ENCODE results near the gene PCBP3.
"Not testable (repeated sequence)": the region's sequence is repeated elsewhere in the genome, so short reads cannot be mapped to it uniquely, and the experiment has no call there.

Gene PCBP3

DNA sequence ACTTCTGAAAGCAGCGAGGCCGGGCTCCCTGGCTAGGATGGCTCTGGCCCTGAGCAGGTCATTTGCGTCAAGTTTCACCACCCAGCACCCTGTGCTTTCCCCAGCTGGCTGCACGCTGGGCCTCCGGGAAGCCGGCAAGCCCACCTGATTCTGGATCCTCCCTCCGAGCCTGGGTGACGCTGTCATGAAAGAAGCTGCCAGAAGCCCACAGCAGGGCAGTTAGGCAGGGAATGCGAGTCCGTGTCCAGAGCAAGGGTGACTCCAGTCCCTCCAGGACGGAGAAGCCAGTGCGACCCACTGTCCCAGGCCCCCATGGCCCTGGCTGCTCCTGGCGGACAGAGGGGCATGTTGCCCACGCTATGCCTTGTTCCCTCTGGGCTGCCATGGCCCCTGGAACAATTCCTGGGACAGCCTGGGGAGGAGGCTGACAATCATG is 44.4 kb upstream of the PCBP3 start:
- 92% methylated on average over 14 of the region's 14 CpGs for WGBS (ENCODE audit: insufficient coverage)
- CTCF ChIA-PET = no interaction called here

DNA sequence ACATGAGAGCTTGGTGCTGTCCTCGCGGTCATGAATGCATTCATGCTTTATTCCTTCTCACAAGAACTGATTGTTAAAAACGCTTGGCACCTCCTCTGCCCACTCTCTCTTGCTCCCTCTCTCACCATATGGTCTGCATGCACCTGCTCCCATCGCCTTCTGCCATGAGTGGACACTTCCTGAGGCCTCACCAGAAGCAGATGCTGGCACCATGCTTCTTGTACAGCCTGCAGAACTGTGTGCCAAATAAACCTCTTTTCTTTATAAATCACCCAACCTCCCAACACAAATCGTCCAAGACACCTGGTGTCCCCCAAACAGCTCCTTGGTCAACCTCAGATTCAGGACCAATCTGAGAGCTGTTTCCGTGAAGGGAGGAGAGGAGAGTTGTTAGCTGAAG is 43.3 kb upstream of the PCBP3 start:
- Histone ChIP-seq H3K4me3 (ENCODE audit: control insufficient read depth in 1 of 7, extremely low read depth in 1 of 7, insufficient read depth in 4 of 7, low read depth in 2 of 7, low read length in 6 of 7) (no peak overlapping the region), H3K36me3 (ENCODE audit: control insufficient read depth in 4 of 4, insufficient read depth in 4 of 4, low read length in 3 of 4) (no peaks in the 10 kb centered on the region), H3K9me3 (ENCODE audit: control extremely low read depth in 1 of 5, control insufficient read depth in 4 of 5, insufficient read depth in 2 of 5, low read depth in 1 of 5, low read length in 4 of 5) (peaks cover 0 to 16% (median 5%) of the 10 kb centered on the region in 5 experiments), H3K27ac (ENCODE audit: insufficient read depth in 1 of 2, low read depth in 1 of 2, low read length in 2 of 2, poor library complexity in 1 of 2, severe bottlenecking in 2 of 2) (no peak overlapping the region), H3K4me1 (ENCODE audit: control extremely low read depth in 1 of 4, control insufficient read depth in 4 of 4, insufficient read depth in 4 of 4, low read length in 3 of 4) (peaks cover 0 to 2% (median 0%) of the 10 kb centered on the region in 4 experiments), H3K27me3 (replicated peaks in 2 of 5; ENCODE audit: control insufficient read depth in 4 of 5, insufficient read depth in 5 of 5, low read length in 4 of 5) (no peaks in the 10 kb centered on the region)
- 94% methylated on average over 5 of the region's 6 CpGs for WGBS (ENCODE audit: insufficient coverage)
- DNase-seq = no peak
- POLR2A ChIA-PET = no interaction called here
- CTCF ChIA-PET = interaction anchor here (0.8 kb wide), 1 partner anchor 50 kb away, joined by 3 read pairs; no protein-coding TSS in a partner anchor

More for the DNA sequence above, 44.4 kb upstream of the PCBP3 start:
- Histone ChIP-seq H3K4me1 (ENCODE audit: control extremely low read depth in 1 of 4, control insufficient read depth in 4 of 4, insufficient read depth in 4 of 4, low read length in 3 of 4) (peaks cover 0 to 3% (median 0%) of the 10 kb centered on the region in 4 experiments), H3K36me3 (ENCODE audit: control insufficient read depth in 4 of 4, insufficient read depth in 4 of 4, low read length in 3 of 4) (no peaks in the 10 kb centered on the region), H3K9me3 (ENCODE audit: control extremely low read depth in 1 of 5, control insufficient read depth in 4 of 5, insufficient read depth in 2 of 5, low read depth in 1 of 5, low read length in 4 of 5) (peaks cover 0 to 12% (median 3%) of the 10 kb centered on the region in 5 experiments), H3K4me3 (ENCODE audit: control insufficient read depth in 1 of 7, extremely low read depth in 1 of 7, insufficient read depth in 4 of 7, low read depth in 2 of 7, low read length in 6 of 7) (no peak overlapping the region), H3K27me3 (replicated peaks in 2 of 5; ENCODE audit: control insufficient read depth in 4 of 5, insufficient read depth in 5 of 5, low read length in 4 of 5) (peaks cover 0 to 9% (median 0%) of the 10 kb centered on the region in 5 experiments), H3K27ac (ENCODE audit: insufficient read depth in 1 of 2, low read depth in 1 of 2, low read length in 2 of 2, poor library complexity in 1 of 2, severe bottlenecking in 2 of 2) (no peak overlapping the region)
- no peak for DNase-seq
- POLR2A ChIA-PET = no interaction called here

GRCh38 chr21:45601551-45601950 is 42.0 kb upstream of the PCBP3 start:
- Histone ChIP-seq H3K9me3 (ENCODE audit: control extremely low read depth in 1 of 5, control insufficient read depth in 4 of 5, insufficient read depth in 2 of 5, low read depth in 1 of 5, low read length in 4 of 5) (peaks cover 0 to 16% (median 5%) of the 10 kb centered on the region in 5 experiments), H3K36me3 (ENCODE audit: control insufficient read depth in 4 of 4, insufficient read depth in 4 of 4, low read length in 3 of 4) (no peaks in the 10 kb centered on the region), H3K4me3 (ENCODE audit: control insufficient read depth in 1 of 7, extremely low read depth in 1 of 7, insufficient read depth in 4 of 7, low read depth in 2 of 7, low read length in 6 of 7) (no peak overlapping the region), H3K4me1 (ENCODE audit: control extremely low read depth in 1 of 4, control insufficient read depth in 4 of 4, insufficient read depth in 4 of 4, low read length in 3 of 4) (peaks cover 0 to 1% (median 0%) of the 10 kb centered on the region in 4 experiments), H3K27me3 (replicated peaks in 2 of 5; ENCODE audit: control insufficient read depth in 4 of 5, insufficient read depth in 5 of 5, low read length in 4 of 5) (no peaks in the 10 kb centered on the region), H3K27ac (ENCODE audit: insufficient read depth in 1 of 2, low read depth in 1 of 2, low read length in 2 of 2, poor library complexity in 1 of 2, severe bottlenecking in 2 of 2) (no peak overlapping the region)
- ChIA-PET POLR2A (no interaction called here), CTCF (interaction anchor here (1.2 kb wide), 1 partner anchor 218 kb away, joined by 5 read pairs; no protein-coding TSS in a partner anchor)
- no peak for DNase-seq
- WGBS (ENCODE audit: insufficient coverage) = 87% methylated on average over 10 of the region's 10 CpGs

DNA sequence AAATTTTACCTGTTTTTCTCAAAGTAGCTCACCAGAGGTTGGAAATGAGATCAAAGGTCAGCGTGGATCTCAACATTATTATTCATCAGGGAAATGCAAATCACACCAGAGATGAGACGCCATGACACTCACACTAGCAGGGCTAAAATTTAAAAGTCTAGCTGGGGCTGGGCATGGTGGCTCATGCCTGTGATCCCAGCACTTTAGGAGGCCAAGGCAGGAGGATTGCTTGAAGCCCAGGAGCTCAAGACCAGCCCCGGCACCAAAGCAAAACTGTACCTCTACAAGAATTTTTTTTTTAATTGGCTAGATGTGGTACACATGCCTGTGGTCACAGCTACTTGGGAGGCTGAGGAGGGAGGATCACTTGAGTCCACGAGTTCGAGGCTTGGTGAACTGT is 41.4 kb upstream of the PCBP3 start:
- H3K4me1 ChIP-seq (ENCODE audit: control extremely low read depth in 1 of 4, control insufficient read depth in 4 of 4, insufficient read depth in 4 of 4, low read length in 3 of 4) = no peaks in the 10 kb centered on the region
- CTCF ChIA-PET = interaction anchor here (1.0 to 1.2 kb wide), 2 partner anchors 55 to 218 kb away, joined by 3 to 5 read pairs; no protein-coding TSS in a partner anchor
- no peak overlapping the region for H3K4me3 ChIP-seq (ENCODE audit: control insufficient read depth in 1 of 7, extremely low read depth in 1 of 7, insufficient read depth in 4 of 7, low read depth in 2 of 7, low read length in 6 of 7)
- peaks cover 0 to 3% (median 0%) of the 10 kb centered on the region in 5 experiments for H3K27me3 ChIP-seq (replicated peaks in 2 of 5; ENCODE audit: control insufficient read depth in 4 of 5, insufficient read depth in 5 of 5, low read length in 4 of 5)
- H3K36me3 ChIP-seq (ENCODE audit: control insufficient read depth in 4 of 4, insufficient read depth in 4 of 4, low read length in 3 of 4) = no peaks in the 10 kb centered on the region
- 89% methylated on average over 4 of the region's 5 CpGs for WGBS (ENCODE audit: insufficient coverage)
- H3K27ac ChIP-seq (ENCODE audit: insufficient read depth in 1 of 2, low read depth in 1 of 2, low read length in 2 of 2, poor library complexity in 1 of 2, severe bottlenecking in 2 of 2) = no peak overlapping the region
- POLR2A ChIA-PET = no interaction called here
- peaks cover 0 to 16% (median 5%) of the 10 kb centered on the region in 5 experiments for H3K9me3 ChIP-seq (ENCODE audit: control extremely low read depth in 1 of 5, control insufficient read depth in 4 of 5, insufficient read depth in 2 of 5, low read depth in 1 of 5, low read length in 4 of 5)
- DNase-seq = no peak

DNA sequence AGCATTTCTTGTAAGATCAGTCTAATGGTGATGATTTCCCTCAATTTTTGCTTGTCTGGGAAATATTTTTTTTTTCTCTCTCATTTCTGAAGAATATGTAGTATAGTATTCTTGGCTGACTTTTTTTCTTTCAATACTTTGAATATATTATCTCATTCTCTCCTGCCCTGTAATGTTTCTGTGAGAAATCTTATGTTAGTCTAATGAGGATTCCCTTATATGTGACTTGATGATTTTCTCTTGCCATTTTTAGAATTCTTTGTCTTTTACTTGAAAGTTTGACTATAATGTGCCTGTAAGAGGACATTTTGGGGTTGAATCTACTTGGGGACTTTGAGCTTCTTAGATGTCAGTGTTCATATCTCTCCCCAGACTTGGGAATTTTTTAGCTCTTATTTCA is 40.0 kb upstream of the PCBP3 start:
- CTCF ChIA-PET = no interaction called here
- Histone ChIP-seq H3K27ac (ENCODE audit: insufficient read depth in 1 of 2, low read depth in 1 of 2, low read length in 2 of 2, poor library complexity in 1 of 2, severe bottlenecking in 2 of 2) (no peak overlapping the region), H3K36me3 (ENCODE audit: control insufficient read depth in 4 of 4, insufficient read depth in 4 of 4, low read length in 3 of 4) (no peaks in the 10 kb centered on the region), H3K4me3 (ENCODE audit: control insufficient read depth in 1 of 7, extremely low read depth in 1 of 7, insufficient read depth in 4 of 7, low read depth in 2 of 7, low read length in 6 of 7) (no peak overlapping the region), H3K9me3 (ENCODE audit: control extremely low read depth in 1 of 5, control insufficient read depth in 4 of 5, insufficient read depth in 2 of 5, low read depth in 1 of 5, low read length in 4 of 5) (peaks cover 0 to 16% (median 5%) of the 10 kb centered on the region in 5 experiments), H3K4me1 (ENCODE audit: control extremely low read depth in 1 of 4, control insufficient read depth in 4 of 4, insufficient read depth in 4 of 4, low read length in 3 of 4) (no peaks in the 10 kb centered on the region), H3K27me3 (replicated peaks in 2 of 5; ENCODE audit: control insufficient read depth in 4 of 5, insufficient read depth in 5 of 5, low read length in 4 of 5) (peaks cover 0 to 9% (median 0%) of the 10 kb centered on the region in 5 experiments)
- POLR2A ChIA-PET = no interaction called here
- no peak for DNase-seq

DNA sequence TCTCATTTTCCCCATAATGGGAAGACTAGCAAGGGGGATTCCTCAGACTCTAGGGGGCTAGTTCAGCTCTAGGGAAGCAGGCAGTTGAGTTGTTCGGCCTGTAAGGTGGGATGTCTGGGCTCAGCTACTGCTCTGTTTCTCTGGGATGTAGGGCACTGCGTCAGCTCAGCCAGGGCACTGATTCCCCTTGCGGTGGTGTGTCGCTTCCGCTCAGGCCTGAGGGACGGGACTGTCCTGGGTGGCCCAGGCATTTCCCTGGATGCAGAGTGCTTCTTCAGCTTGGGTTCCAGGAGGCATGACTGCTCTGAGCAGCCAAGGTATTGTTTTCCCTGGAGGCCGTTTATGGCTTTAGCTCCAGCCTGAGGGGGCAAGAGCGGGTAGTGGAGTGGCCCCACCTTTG is 38.8 kb upstream of the PCBP3 start:
- H3K27ac ChIP-seq (ENCODE audit: insufficient read depth in 1 of 2, low read depth in 1 of 2, low read length in 2 of 2, poor library complexity in 1 of 2, severe bottlenecking in 2 of 2); POLR2A ChIA-PET; DNase-seq; H3K4me3 ChIP-seq (ENCODE audit: control insufficient read depth in 1 of 7, extremely low read depth in 1 of 7, insufficient read depth in 4 of 7, low read depth in 2 of 7, low read length in 6 of 7); H3K4me1 ChIP-seq (ENCODE audit: control extremely low read depth in 1 of 4, control insufficient read depth in 4 of 4, insufficient read depth in 4 of 4, low read length in 3 of 4); H3K36me3 ChIP-seq (ENCODE audit: control insufficient read depth in 4 of 4, insufficient read depth in 4 of 4, low read length in 3 of 4): not testable (repeated sequence)
- WGBS (ENCODE audit: insufficient coverage) = no CpG with 5 or more reads among the region's 8 CpGs
- Histone ChIP-seq H3K27me3 (replicated peaks in 2 of 5; ENCODE audit: control insufficient read depth in 4 of 5, insufficient read depth in 5 of 5, low read length in 4 of 5) (peaks cover 0 to 14% (median 0%) of the 10 kb centered on the region in 5 experiments), H3K9me3 (ENCODE audit: control extremely low read depth in 1 of 5, control insufficient read depth in 4 of 5, insufficient read depth in 2 of 5, low read depth in 1 of 5, low read length in 4 of 5) (peaks cover 0 to 16% (median 5%) of the 10 kb centered on the region in 5 experiments)
- CTCF ChIA-PET = interaction anchor here (1.0 kb wide), 1 partner anchor 216 kb away, joined by 4 read pairs; no protein-coding TSS in a partner anchor

GRCh38 chr21:45607021-45607908 is 36.3 kb upstream of the PCBP3 start:
- ChIA-PET CTCF (no interaction called here), POLR2A (no interaction called here)
- 80% methylated on average over 19 of the region's 23 CpGs for WGBS (ENCODE audit: insufficient coverage)
- Histone ChIP-seq H3K27ac (ENCODE audit: insufficient read depth in 1 of 2, low read depth in 1 of 2, low read length in 2 of 2, poor library complexity in 1 of 2, severe bottlenecking in 2 of 2) (no peak overlapping the region), H3K9me3 (ENCODE audit: control extremely low read depth in 1 of 5, control insufficient read depth in 4 of 5, insufficient read depth in 2 of 5, low read depth in 1 of 5, low read length in 4 of 5) (peaks cover 0 to 13% (median 5%) of the 10 kb centered on the region in 5 experiments), H3K4me1 (ENCODE audit: control extremely low read depth in 1 of 4, control insufficient read depth in 4 of 4, insufficient read depth in 4 of 4, low read length in 3 of 4) (no peaks in the 10 kb centered on the region), H3K36me3 (ENCODE audit: control insufficient read depth in 4 of 4, insufficient read depth in 4 of 4, low read length in 3 of 4) (no peaks in the 10 kb centered on the region), H3K4me3 (ENCODE audit: control insufficient read depth in 1 of 7, extremely low read depth in 1 of 7, insufficient read depth in 4 of 7, low read depth in 2 of 7, low read length in 6 of 7) (no peak overlapping the region), H3K27me3 (replicated peaks in 2 of 5; ENCODE audit: control insufficient read depth in 4 of 5, insufficient read depth in 5 of 5, low read length in 4 of 5) (peaks cover 0 to 20% (median 0%) of the 10 kb centered on the region in 5 experiments)
- DNase-seq = no peak

Measured in common myeloid progenitor, CD34-positive (primary cell).